ENCODE results near the gene ADGRD1.

The ADGRD1 gene

DNA sequence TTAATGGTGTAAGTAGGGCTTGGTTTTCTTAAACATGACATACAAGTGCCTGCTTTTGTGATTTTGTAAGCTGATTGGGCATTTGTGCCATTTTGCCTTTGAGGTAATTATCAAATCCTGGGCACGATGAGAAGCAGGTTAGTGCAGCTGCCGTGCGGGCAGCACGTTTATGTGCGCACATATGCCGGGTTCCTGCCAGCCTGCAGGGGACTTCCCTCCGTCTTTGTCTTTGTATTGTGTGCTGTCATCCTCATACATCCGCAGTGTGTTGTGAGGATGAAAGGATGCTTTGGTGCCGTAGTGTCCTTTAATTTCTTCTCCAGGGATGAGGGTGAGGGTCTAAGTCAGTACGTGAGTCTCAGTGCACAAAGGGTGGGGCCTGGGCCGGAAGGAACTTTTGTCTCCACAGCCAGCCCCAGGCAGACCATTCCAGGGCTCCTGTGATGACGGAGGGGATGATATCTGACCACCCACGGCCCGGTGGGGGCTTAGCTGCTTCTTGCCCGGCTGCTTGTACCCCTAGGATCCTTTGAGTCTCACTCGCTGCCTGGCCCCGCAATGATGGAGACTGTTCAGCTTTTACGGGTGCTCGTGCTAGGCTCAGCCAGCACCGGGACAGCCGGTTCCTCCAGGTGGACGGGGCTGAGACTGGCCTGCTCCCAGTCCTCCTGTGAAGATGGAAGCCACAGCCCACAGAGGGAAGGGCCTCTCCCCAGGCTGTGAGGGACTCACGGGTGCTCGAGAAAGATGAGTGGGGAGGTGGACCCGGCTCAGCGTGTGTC, 54.6 kb downstream of the ADGRD1 start:
- DNase-seq: no peak

DNA sequence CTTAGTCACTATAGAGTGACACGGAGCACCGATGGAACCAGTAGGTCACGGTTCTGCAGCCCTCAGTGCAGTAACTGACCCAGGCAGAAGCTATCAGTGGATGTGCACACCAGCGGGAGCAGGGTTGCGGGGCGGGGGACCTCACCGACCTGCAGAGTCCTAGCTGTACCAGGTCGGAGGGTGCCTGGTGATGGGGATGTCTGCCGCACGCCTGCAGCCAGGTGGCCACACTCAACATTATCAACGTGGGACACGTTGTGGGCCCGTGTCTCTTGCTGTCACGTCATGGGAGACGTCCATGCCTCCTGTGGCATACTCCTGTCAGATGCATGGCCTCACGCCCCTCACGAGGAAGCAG, 55.2 kb downstream of the ADGRD1 start:
- DNase-seq: no peak

DNA sequence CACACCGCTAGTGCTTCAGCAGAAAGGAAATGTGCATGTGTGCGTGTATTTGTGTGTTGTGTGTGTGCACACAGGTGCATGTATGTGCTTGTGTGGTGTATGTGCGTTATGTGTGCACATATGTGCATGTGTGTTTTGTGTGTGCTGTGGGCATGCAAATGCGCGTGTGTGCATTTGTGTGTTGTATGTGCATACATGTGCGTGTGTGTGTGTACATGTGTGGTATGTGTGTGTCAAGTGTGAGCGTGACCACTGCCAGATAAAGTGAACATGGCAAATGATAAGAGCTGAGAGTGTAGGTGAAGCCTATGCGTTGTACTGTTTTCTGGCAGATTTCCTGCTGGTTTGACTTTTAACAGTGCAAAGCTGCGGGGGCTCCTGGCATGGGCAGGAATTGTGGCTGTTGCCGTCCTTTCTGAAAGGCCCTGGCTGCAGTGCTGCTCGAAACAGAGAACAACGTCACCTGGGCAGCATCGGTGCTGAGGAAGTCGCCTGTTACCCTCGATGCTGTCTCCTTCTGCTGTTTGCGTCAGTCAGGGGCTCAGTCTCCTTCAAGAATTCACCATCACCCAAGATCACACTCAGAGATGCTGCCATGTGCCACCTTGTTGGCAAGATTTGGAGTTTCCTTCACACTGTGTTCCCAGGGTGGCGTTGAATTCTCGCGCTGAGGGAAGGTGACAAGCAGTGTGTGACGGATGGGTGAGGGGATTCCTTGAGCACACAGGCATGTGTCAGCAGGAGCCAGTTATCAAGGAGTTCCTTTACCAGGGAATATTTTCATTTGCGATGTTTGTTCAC, 56.1 kb downstream of the ADGRD1 start:
- no peak for DNase-seq

DNA sequence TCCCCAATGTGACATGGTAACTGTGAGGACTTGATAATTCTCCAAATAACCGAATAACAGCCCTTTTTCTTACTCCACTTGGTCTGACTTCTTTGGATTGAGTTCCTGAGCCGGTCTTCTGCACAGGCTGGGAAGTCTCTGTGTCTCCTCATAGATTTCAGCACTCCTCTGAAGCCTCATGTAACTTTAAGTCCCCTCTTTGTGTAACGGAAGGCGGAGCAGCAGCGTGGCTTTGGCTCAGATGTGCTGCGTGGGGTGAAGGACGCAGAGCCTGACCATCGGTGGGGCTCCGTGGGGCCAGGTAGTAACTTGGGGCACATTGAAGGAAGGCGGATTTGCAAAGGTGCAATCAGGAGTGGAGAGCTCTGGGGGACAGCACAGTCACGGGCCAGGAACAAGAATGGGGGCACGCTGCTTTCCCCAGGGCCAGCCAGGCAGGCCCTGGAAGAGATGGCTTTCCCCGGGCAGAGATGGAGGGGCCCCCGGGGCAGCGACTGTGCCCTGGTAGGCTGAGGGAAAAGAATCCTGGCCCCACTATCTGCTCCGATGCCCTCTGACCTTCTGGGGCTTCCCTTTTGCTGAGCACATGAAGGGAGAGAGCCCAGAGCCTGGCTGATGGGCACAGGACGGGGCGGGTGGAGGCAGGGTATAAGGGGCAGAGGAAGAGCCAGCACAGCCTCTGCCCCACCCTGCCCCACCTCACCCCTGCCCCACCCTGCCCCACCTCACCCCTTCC, 56.9 kb downstream of the ADGRD1 start:
- no peak for DNase-seq

DNA sequence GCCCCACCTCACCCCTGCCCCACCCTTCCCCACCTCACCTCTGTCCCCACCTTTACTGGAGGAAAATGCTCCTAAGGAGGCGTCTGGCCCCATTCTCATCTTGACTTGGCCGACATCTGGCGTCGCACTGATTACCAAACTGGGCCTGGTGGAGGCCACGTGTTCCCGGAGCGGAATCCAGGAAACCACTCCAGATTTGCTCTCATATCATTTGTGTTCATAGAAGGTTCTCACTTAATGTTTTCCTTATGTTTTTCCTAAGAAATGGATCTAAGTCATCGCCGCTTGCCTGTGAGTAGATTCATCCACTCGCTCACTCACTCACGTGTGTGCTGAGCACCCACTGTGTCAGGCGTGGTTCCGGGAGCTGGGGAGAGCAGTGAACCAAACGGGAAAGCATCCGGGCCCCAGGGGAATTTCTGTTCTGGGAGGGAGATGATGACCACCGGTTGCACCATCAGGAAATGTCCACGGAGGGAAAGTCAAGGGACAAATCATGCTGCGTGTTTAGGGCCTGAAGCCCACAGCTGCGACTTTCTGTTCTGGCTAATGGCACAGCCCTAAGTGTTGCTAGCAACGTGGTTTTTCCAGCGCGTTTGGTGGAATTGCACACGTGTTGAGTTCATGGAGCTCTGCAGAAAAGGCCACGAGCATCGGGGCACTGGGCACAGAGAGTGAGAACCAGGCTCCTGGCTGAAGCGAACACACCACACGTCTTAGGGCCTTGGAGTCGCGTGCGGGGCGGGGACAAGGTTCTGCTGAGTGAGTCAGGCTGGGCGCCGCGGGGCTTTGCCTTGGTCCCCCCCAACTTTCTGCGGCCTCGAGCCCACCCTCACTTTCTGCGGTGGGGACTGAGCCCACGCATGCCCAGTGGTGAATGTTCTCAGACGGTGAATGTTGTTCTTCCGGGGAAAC, 57.7 kb downstream of the ADGRD1 start:
- no peak for DNase-seq

DNA sequence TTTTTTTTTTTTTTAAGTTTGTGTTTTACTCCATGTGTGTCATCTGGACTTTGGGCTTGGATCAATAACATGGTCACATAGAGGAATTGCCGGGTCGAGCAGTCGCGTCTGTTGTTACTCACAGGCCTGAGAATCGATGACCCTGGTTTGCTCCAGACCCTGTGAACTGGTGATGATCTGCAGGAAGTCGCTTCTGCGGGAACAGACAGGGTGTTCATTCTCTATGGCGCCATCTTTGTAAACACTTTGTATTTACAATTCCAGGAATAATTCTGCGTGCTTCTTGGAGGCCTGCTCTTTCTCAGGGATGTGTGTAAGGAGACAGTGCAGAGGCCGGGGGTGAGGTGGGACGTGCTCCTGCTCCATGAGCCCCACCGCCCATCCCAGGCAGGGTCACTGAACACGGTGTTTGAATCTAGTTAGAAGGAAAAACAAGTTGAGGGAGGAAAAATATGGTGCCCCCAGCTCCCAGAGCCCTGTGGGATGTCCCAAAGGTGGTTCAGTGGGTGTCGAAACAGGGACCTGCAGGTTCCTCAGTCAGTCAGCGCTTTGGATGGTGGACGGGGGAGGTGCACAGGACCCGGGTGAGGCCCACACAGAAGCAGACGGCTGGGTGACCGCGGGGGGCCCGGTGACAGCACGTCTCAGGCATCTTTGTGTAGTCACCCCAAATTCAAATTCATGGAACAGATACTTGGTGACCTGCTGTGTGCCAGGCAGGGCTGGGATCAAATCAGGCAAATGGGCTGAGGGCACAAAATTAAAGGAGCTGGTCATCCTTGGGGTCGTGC, 58.8 kb downstream of the ADGRD1 start:
- no peak for DNase-seq

DNA sequence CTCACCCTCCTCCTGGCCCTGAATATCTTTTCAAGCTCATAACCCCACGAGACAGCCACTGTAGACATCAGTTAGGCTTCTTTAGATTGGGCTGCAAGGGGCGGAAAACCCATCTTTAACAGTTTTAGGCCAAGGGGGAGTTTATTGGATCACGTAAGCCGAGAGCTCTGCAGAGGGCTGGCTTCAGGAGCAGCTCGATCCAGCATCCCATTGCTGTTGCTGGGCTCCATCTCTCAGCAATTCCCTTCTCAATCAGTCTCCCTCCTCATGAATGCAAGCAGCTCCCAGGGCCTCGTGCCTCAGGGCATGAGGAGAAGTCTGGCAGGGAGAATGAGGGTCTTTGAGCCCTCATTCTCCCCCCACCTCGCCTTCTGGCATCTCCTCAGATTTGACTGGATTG, 59.4 kb downstream of the ADGRD1 start:
- DNase-seq: no peak

DNA sequence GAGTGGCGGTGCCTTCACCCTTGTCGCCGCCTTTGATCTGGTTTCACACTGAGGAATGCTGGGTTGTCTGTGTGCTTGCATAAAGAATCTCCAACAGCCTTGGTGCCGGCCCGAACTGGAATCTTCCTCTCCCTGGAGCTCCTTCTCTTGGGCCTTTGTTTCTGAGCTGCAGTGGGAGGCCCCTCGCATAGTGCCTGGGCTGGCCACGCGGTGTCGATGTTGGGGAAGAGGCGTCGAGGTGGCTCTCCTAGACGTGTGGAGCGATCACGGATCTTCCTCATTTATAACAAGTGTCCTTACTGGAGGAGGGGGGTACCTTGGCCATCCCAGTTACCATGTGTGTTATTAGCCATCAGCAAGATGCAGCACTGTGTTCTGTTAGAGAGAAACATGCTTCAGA, 60.6 kb downstream of the ADGRD1 start:
- no peak for DNase-seq

DNA sequence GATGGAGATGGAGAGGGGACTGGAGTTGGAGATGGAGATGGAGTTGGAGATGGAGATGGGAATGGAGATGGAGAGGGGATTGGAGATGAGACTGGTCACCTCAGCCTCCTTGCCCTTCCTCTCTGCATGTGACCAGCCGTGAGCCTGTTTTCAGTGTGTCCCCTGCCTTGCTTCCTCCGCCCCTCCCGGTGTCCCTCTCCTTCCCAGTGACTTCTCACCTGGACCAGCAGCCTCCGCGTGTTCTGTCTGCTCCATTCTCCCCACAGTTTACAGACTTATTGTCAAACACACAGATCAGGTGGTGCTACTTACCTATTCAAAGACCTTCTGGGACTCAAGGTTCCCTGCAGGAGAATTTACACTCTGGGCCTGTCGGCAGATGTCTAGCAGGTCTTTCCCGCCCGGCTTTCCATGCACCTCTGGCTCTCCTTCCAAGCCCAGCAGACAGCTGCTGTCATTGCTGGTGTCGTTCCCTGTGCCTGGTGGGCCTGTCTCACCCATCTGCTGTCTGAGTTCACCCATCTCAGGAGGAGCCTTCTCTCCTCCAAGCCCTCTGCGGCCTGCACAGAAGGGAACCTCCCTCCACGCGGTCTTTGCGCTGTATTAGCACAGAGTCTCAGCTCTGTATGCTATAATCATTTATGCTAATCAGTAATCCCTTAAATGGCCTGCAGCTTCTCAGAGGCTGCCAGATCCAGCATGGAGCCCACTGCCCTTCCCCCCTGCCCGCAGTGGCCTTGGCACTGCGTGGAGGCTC, 62.1 kb downstream of the ADGRD1 start:
- no peak for DNase-seq

DNA sequence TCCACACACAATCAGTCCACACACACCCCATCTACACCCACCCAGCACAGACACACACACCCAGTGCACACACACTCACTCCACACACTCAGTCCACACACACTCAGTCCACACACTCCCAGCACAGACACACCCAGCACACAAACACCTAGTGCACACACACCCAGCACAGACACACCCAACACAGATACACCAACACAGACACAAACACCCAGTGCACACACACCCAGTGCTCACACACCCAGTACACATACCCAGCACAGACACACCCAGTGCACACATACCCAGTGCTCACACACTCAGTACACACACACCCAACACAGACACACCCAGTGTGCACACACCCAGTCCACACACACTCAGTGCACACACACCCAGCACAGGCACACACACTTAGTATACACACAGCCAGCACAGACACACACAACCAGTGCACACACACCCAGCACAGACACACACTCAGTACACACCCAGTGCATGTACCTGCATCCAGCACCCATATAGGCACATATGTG, 63.8 kb downstream of the ADGRD1 start:
- no peak for DNase-seq

DNA sequence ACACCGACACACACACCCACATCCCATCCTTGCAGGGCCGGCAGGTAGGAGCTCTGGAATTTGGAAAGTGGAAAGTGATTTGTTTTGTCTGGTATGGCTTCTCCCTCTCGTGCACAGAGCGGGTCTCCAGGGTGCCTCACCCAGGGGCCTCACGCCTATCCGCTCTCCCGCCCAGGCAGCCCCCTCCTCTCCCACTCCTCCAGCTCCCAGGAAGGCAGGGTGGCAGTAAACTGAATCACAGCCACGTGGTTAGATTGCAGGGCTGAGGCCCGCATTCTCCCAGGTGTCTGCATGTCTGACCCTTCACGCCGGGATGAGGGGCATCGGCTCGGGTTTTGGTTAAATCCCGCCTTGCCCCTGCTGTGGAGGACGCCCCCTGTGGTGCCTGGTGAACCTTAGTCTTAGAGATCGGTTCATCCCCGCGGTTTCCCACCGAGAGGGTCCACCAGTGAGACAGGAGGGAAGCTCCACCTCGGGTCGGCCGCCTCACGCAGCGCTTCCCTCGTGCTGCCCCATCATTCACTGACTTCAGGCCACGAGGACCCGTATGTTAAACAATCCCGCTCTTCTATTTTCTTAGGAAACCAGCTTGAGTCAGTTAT, 64.4 kb downstream of the ADGRD1 start:
- DNase-seq: no peak

DNA sequence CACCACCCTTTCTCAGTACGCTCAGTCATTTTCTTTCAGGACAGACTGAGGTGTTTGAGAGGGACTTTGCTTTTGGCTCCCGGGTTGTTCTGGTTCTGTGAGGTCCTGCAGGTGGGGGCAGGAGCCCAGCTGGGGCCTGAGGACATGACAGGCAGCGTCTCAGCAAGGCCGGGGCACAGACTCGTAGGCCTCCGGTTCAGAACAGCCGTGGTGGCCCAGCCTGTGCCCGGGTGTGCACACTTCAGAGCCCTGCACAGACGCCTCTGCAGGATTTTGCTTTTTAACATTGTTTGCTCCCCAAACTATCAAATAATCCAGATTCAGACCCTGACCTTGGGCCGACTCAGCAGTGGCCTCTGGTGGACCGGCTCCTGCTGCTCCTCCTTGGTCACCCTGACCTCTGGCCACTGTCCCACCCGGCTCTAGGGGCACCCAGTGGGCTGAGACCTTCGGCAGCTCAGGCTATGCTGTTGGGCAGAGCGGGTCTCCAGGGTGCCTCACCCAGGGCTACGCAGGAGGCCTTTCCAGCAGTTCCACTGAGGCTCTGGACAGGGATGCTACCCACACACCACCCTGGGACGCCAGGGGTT, 65.2 kb downstream of the ADGRD1 start:
- no peak for DNase-seq

DNA sequence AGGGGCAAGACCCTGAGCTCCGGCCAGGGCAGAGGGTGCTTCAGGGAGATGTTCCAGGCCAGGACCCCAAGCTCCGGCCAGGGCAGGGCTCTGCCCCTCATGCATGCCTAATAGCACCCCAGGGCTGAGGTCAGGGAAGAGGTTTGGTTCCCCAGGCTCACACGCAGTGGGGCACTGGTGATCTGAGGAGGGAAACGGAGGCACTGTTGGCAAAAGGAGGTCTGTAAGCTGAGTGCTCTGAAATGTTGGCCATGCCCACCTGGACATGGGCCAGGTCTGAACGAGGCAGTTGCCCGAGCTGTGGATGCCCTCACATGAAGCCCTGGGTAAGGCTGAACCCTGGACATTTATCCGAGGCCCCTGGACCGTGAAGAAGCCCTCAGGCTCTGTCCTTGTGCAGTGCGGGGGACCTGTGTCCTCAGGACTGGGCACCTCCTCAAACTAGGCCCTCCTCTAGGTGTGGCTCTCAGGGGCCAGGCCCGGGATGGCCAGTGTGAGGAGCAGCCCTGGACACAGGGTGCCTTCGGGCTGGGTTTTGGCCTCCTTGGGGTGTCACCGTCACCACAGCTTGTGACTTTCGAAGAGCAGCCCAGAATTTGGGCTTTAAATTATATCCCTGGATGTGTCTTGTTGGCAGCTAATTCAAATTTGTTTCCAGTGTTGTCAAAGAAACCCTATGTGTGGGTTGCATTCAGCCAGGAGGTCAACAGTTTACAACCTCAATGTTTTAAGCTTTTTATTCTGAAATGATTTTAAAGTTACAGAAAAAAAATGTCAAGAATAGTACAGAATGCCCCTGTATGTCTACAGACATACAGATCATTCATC, 66.8 kb downstream of the ADGRD1 start:
- DNase-seq: no peak

DNA sequence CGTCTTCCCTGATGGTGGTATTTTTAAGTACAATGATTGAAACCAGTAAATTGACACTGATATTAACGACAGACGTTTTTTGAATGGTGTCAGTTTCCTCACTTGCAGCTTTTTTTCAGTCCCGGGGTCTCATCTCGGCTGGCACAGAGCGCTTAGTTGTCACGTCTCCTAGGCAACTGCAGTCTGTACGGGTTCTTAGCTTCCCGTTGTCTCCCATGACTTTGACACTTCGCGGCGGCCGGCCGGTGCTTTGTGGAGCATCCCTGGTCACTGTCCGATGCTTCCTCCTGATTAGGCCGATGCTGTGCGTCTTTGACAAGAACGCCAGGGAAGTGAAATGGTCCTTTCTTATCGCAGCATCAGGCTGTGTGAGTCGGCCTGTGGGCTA, 67.4 kb downstream of the ADGRD1 start:
- DNase-seq: no peak

DNA sequence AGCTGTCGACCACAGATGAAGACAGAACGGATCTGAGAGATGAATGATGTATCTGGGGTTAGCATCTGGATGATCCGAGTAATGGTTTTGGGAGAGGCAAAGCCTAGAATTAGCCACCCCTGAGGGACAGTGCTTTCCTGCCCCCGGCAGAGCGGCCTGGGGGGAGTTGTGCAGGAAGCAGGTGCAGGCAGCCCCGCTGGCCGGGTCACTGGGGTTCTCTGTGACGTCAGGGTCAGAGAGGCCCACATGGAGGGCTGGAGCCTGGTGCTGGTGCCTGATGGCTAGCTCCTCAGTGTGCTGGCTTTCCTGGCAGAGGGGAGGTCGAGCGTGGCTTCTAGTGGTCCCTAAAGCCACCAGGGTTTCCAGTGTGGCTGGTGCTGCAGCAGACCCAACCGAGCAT, 70.3 kb downstream of the ADGRD1 start:
- no peak for DNase-seq

DNA sequence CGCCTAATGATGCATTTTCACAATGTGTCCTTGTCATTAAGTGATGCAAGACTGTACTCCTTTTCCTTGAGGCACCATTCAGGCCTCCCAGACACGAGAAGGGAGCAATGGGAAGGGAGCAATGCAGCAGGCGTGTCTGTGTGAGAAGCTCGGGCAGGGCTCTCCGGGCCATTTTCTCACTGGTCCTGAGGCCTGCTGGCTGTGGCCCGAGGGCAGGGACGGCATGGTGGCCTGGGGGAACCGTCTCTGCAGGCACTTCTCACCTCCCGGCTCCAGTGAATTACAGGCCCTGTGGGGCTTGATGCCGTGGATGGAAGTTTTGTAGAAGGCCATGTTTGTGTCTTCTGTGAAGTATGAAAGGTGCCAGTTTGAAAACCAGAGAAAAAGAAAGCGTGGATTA, 71.0 kb downstream of the ADGRD1 start:
- DNase-seq: no peak

DNA sequence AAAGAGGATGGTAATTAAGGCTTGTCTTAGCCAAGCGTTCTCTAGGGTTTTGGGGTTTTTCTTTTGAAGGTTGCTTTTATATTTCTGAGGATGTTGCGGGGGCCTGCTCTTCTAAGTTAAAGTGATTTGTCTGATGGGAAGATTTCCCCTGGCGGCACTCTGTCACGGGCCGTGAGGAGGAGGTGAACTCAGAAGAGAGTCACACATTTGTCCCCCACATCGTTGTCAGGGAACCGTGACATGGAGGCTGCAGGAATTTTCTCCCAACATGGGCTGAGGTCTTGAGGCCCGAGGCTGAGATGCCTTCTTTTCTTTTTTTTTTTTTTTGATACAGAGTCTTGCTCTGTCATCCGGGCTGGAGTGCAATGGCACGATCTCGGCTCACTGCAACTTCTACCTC, 71.5 kb downstream of the ADGRD1 start:
- no peak for DNase-seq

DNA sequence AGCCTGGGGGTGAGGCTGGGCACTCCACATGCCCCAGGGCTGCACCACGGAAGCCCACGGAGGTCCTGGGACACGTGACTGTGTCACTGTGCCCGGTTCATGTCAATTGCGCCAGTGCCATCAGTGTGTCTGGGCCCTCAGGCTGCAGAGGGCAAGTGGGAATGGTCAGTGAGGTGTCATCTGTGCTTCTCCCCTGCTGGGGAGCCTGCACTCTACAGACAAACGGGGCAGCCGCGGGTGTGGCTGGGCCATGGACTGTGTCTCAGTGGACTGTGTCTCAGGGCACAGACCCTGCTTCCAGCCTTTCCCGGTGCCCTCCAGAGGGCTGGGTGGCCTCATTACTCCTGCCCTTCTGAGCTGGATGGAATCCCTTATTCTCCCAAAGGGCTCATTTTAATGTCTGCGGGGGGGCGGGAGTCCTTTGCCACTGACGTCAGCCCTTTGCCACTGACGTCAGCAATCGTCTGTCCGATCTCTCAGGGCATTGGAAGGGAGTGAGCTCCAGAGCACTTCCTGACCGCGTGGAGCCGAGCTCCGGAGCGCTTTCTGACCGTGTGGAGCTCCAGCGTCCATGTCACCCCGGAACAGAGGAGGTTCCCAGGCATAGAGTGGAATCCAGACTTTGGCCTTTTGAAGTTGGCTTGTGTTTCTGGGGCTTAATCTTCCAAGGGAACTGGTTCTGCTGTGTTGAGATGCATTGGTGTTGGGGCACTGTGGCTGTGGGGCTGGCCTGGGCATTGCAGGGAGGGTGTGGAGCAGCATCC, 72.4 kb downstream of the ADGRD1 start:
- DNase-seq: no peak

Data from C1 segment of cervical spinal cord (tissue), 14 donors.